HG03460 (cell line): Measurements from ENCODE around the gene MED27.
"Not testable (repeated sequence)": the region's sequence is repeated elsewhere in the genome, so short reads cannot be mapped to it uniquely, and the experiment has no call there.

Experiments used
- ATAC-seq: cut with Tn5 transposase; IDR thresholded peaks from one replicate; pipeline ENCODE4 v1.9.1; 2021; ENCODE audit not compliant: unreplicated experiment

Gene MED27

DNA sequence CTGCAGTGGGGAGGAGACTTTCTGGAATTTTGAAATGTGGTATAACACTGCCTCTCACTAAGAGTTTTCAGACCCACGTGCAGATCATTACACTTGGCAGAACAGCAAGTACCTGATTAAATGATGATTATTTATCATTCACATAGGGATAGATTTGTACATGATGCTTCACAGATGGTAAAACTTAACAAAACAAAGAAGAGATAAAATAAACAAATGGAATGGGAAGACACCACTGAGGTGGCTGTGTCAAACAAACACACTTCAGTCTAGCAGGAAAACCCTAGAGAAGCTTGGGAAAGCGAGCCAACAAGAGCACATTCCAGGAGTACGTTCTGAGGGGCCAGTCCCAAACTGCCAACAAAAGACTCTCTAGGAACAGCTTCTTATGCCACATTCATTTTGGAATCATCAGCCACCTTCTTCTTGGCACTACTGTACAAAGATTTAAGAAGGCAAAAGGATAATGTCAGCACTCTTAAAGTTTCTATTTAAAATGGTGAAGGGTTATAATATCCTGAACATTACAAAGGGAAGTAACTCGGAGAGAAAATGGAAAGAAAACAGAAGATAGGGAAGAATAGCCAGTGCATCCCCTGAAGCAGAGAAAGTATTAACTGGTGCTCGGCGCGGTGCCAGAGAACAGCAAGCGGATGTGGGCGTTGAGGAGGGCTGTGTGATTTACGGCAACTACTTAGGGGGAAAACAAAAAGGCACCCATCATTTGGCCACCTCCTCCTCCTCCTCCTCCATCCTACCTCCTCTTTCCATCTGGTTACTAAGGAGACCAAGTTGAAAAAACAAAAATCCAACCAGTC, 1.6 kb downstream of the MED27 start:
- no peak for ATAC-seq

DNA sequence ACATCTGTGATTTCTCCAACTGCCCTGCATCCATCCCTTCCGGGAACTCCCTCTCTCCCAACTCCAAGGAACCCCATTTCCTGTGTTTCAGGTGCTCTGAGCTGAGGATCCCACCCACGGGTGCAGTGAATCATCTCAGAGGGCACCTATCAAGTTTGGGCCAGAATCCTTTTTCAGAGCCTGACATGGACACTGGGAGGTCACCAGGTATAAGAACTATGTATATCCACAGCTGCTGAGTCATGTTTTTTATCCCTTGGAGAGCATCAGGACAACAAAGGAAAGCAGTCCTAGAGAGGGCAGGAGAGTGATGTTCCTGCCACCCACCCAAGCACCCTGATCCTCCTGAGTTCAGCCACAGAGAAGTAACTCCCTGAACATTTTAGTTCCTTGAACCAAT, 3.8 kb downstream of the MED27 start:
- no peak for ATAC-seq

GRCh38 chr9:132074736-132075135, 4.9 kb downstream of the MED27 start:
- ATAC-seq: no peak

DNA sequence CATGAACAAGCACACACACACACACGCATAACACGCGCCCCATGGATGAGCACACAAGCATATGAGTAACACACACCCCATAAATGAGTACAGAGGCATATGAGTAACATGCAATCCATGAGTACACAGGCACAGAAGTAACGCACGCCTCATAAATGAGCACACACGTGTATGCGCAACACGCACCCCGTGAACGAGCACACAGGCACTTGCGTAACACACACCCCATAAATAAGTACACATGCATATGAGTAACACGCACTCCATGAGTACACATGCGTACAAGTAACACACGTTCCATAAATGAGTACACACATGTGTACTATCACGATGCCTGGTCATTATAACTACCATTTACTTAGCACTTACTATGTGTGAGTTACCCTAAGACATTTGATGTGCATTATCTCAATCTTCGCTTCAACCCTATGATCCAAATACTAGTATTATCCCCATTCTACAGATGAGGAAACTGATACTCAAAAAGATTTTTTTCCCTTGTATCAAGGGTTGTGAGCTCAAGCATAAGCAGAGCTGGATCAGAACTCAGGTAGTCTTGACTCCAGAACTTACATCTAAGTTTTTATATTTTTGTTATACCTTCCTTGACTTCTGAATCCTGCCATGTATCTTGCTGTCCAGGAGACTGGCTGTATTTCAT, 7.7 kb downstream of the MED27 start:
- no peak for ATAC-seq

DNA sequence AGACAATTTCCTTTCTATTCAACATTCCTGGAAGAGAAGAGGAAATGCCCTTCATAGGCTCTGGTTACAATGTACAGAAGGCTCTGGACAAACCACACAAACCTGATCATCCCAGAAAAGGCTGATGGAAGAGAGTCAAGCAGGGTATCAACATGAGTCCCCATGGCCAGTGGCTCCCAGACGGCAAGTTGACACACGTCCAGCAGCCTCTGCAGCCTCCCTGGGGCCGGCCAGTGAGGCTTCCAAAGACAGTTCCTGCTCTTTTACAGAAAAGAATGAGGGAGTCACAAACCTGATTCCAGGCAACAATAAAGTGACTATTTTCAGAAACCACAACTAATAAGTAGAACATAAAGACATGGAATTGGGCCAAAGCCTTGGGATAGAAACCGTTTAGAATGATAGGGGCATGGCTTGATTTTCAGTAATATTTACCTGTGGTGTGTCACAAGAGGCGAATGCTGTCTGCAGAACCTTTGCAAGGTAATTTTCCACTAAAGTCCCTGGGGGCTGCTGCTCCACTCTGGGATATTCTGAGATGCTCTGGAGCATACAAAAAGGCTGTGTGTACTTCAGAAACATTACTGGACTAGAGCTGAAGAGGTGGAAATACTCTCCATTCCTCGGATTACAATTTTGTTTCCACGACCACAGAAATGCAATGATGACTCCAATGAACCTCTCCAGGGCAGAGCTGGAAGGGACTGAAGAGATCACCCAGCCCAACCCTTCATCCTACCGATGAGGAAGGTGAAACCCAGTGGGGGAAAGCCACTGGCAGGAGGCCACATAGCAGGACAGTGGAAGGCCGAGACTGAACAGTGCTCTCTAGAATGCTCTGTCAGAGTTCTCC, 10.4 kb downstream of the MED27 start:
- ATAC-seq: no peak

DNA sequence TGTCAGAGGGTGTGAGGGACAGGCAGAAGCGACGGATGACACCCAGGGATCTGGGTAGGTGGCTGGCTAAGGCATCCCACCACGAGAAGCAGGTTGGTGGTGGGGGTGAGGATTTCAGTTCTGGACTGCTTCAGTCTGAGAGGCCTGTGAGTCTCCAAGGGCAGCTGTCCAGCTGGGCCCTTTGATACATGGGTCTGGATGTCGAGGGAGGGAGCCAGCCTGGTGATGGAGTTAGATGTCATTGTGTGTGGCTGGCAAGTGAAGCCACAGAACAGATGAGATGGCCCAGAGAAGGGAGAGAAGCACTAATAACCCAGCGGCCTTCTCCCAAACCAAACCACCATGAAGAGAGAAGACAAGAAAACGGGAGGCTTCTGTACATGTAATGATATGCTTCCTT, 11.1 kb downstream of the MED27 start:
- no peak for ATAC-seq

DNA sequence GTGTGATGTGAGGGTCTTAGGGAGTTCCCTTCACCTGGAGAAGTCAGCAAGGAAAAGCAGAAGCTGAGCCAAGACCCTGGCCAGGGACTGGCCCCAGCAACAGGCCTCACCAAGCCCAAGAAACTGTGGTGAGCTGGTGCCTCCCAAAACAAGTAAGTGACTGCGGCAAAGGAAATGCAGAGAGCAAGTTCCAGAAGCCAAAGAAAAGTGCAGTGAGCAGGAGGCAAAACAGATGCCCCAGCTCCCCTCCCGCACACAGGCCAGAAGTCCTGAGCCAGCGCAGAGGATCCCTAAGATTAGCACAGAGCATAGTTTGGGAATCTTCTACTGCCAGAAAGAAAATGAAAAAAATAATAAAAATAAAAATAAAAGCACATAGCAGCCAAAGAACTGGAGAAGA, 13.2 kb downstream of the MED27 start:
- ATAC-seq: no peak

GRCh38 chr9:132066057-132066456, 13.6 kb downstream of the MED27 start:
- ATAC-seq: no peak

- ATAC-seq: no peak
Measured at GRCh38 chr9:132063281-132063680, 16.4 kb downstream of the MED27 start.

- ATAC-seq: no peak
Measured at GRCh38 chr9:132062806-132063205, 16.9 kb downstream of the MED27 start.

DNA sequence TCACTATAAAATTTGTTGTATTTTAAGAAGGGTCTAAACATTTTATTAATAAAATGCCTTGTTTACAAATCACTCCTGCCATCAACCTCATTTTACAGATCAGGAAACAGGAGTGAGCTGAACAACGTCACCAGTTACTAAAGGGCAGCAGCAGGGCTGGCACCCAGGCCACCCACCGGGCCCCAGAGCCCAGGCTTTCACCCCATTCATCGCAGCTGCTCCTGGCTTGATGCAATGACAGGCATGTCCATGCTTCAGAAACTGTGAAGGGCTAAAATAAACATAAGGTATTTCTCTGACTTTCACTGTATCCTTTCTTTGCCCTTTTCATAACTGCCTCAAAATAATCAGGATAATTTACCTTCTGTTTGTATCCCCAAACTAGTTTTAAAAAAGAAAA, 18.1 kb downstream of the MED27 start:
- no peak for ATAC-seq

DNA sequence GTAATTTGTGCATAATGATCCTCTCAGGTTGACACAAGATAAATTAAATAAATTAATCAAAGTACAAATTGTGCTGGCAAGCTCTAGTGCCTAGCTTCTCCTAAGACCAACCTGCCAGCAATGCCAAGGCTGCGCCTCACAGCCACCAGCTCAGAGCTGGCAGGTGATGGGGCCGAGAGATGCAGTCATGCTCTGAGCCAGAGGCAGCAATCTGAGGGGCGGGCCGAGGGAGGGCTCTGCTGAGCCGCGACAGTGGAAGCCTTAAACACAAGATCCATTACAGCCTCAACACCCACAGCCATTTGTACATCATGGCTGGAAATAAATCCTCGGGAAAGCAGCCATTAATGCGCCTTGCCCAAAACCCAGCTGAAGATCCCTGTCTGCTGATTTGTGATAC, 20.3 kb downstream of the MED27 start:
- ATAC-seq: no peak

- ATAC-seq: not testable (repeated sequence)
Measured at GRCh38 chr9:132058226-132058625, 21.4 kb downstream of the MED27 start.

DNA sequence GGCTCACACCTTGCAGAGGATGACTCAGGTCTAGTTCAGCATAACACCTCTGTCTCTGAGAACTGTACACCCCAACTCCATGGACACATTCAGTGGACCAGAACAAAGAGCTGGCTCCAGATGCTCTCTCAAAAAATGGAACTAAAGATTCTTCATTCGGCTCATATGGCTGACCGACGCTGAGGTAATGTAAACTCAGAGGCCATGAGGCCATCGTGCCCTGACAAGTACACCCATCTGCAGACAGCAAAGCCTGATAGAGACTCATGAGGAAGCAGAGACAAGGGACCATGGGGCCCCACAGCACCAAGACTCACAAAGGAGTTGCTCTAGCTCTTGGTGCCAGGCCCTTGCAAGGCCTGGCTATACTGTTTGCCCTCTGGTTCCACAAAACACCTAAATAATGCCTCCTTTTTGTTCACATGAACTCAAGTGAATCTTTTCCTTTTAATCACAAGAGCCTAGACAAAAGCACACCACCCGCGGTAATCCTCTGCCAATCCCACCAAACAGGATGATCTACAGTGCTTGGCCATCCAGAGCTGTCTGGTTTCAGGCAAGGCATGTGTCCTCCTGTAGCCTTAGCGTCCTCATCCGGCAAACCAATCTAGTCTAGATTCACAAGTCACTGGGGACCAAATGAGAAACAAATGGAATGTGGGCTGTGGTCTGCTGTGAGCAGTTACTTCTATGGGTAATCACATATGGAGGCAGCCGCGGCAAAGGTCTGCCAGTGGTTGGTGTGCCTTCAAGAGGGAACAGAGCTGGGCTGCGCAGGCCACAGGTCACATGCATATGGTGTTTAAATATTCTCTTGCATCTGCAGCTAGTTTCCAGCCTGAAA, 22.7 kb downstream of the MED27 start:
- ATAC-seq: no peak

GRCh38 chr9:132055756-132056155, 23.9 kb downstream of the MED27 start:
- no peak for ATAC-seq

DNA sequence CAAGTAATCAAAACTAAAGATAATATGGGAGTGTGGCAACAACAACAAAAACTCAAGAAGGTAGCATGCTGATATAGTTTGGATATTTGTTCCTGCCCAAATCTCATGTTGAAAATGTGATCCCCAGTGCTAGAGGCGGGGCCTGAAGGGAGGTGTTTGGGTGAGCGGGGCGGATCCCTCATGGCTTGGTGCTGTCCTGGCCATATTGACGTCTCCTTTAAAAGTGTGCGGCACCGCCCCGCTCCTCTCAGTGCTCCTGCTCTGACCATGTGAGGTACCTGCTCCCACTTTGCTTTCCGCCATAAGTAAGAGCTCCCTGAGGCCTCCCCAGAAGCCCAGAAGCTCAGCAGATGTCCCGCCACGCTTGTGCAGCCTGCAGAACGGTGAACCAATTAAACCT, 25.6 kb downstream of the MED27 start:
- ATAC-seq: no peak

- ATAC-seq: no peak
Measured at GRCh38 chr9:132049900-132050299, 29.8 kb downstream of the MED27 start.

DNA sequence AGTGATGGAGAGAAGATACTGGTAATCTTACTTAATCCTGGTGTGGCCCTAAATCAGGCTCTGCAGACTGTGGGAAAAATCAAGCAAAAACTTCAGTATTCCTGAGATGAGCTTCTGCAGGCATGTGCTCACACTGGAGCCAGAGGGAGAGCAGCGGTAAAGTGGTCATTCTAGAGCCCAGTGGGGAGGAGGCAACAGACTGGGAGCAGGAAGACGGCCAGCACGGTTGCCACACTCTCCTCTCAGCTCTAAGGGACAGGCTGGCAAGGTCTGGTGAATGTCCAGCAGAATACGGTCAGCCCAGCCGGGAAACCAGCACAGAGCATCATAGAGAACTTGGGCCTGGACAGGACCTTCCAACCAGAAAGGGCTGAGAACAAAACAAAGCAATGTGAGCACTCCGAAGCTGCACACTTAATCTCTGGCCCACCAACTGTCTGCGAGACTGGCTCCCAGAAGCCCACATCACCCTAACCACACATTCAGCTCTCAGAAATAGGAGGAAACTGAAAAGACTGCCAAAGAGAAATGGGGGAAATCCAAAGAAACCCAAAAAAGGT, 30.3 kb downstream of the MED27 start:
- no peak for ATAC-seq

DNA sequence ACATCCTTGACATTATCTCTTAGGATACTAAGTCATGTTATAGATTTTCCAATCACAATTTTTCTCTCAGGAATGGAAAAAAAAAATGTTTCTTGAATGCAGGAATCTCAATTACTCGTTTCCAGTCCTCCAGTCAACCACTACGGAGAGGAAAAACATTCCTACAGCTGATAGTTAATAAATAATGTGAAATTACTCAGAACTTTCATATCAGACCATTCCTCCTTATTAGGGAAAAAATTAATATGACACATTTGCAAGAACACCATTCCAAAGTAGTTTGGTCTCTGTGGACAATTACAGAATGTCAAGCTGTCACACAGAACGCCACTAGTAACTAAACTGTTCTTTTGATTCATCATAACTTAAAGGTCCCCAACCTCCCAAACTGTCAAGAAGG, 31.5 kb downstream of the MED27 start:
- ATAC-seq: no peak

DNA sequence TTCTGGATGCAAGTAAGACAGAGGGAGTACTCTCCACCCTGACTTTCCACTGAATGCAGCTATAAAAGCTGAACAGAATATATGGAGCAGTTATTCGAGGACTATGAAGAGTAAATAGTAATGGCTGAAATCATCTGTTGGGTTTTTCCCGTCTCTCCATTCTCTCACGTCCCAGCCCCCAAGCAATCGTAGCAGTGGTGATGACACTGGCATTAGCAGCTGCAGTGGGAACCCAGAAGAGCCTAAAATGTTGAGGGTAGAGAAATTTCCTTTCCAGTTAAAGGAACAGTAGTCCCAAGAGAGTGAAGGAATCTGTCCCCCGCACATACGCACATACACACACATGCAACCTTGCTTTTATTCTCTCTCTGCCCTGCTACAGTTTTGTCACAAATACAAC, 33.2 kb downstream of the MED27 start:
- no peak for ATAC-seq
